ENCODE measurements around the gene PDC.

DNA sequence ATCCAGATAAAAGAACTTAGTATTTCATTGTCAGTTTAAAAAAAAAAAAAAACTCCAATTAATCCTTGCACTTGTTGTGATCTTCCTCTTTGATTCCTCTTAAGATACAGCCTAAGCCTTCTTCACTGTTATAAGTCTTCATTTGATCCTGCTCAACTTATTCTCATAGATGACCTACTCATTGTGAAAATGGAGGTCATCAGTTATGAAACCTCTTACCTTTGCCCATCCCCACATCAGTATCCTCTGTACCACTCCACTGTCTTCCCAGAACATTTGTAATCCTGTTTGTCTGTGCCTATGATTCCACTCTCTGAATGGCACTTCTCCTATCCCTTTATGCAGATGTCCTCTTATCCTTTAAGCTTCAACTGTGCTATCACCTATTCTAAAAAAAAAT lies 57.3 kb downstream of the PDC start:
- TF ChIP-seq RAD21 (IDR thresholded peaks at IDR 0.05; ENCODE audit: low read depth) (no peak), CEBPB (IDR thresholded peaks at IDR 0.05) (no peak), CREB1 (IDR thresholded peaks at IDR 0.05; ENCODE audit: low read depth) (no peak), YY1 (IDR thresholded peaks at IDR 0.05; ENCODE audit: low read depth) (no peak), TAF1 (IDR thresholded peaks at IDR 0.05; ENCODE audit: low read depth) (no peak), FOXM1 (IDR thresholded peaks at IDR 0.05; ENCODE audit: borderline replicate concordance, low read depth) (no peak)

Measured in Ishikawa (cell line).